Measurements from ENCODE around the gene TKTL1.

TKTL1 gene

GRCh38 chrX:154378059-154378798 is 82.6 kb downstream of the TKTL1 start:
- peak; percentile 95 for DNase-seq (ENCODE audit: low spot score)

- peak; percentile 95 for DNase-seq (ENCODE audit: low spot score)
Measured at GRCh38 chrX:154378799-154379568, 83.4 kb downstream of the TKTL1 start, which contains the start of gene EMD. EMD (plus strand) TSS chrX:154379295; CDS start chrX:154379485, 190 bp downstream.

GRCh38 chrX:154379569-154379951 is 84.0 kb downstream of the TKTL1 start:
- DNase-seq (ENCODE audit: low spot score) = no peak
